Measurements from ENCODE around the gene ZDHHC17.

Gene ZDHHC17

GRCh38 chr12:76878099-76878898, 114.4 kb downstream of the ZDHHC17 start:
- no peak for DNase-seq (ENCODE audit: low spot score)

GRCh38 chr12:76878899-76879709, 115.2 kb downstream of the ZDHHC17 start, which contains the start of gene CSRP2:
CSRP2 (minus strand) TSS chr12:76879019; CDS start chr12:76866260, 12,759 bp downstream.
- DNase-seq (ENCODE audit: low spot score), result peak; percentile 63

- DNase-seq (ENCODE audit: low spot score), result no peak
Measured at GRCh38 chr12:76879710-76880518, 116.0 kb downstream of the ZDHHC17 start.

GRCh38 chr12:76880519-76881023, 116.7 kb downstream of the ZDHHC17 start:
- DNase-seq (ENCODE audit: low spot score), result no peak

GRCh38 chr12:76881142-76881541, 117.2 kb downstream of the ZDHHC17 start:
- no peak for DNase-seq (ENCODE audit: low spot score)

- no peak for DNase-seq (ENCODE audit: low spot score)
Measured at GRCh38 chr12:76882367-76882766, 118.5 kb downstream of the ZDHHC17 start.

GRCh38 chr12:76883151-76883550, 119.2 kb downstream of the ZDHHC17 start:
- DNase-seq (ENCODE audit: low spot score), result no peak

- DNase-seq (ENCODE audit: low spot score), result no peak
Measured at GRCh38 chr12:76883811-76884210, 119.9 kb downstream of the ZDHHC17 start.

- DNase-seq (ENCODE audit: low spot score), result no peak
Measured at GRCh38 chr12:76888775-76889174, 124.9 kb downstream of the ZDHHC17 start.

- no peak for DNase-seq (ENCODE audit: low spot score)
Measured at GRCh38 chr12:76890151-76891143, 126.5 kb downstream of the ZDHHC17 start.

GRCh38 chr12:76891609-76892008, 127.7 kb downstream of the ZDHHC17 start:
- DNase-seq (ENCODE audit: low spot score), result no peak

- no peak for DNase-seq (ENCODE audit: low spot score)
Measured at GRCh38 chr12:76895796-76896195, 131.9 kb downstream of the ZDHHC17 start.

- DNase-seq (ENCODE audit: low spot score), result no peak
Measured at GRCh38 chr12:76896274-76896673, 132.4 kb downstream of the ZDHHC17 start.

- DNase-seq (ENCODE audit: low spot score), result no peak
Measured at GRCh38 chr12:76898442-76898841, 134.5 kb downstream of the ZDHHC17 start.

GRCh38 chr12:76899522-76899921, 135.6 kb downstream of the ZDHHC17 start:
- no peak for DNase-seq (ENCODE audit: low spot score)

- no peak for DNase-seq (ENCODE audit: low spot score)
Measured at GRCh38 chr12:76901628-76902380, 137.9 kb downstream of the ZDHHC17 start.
